Panc1 (cell line): Measurements from ENCODE around the gene LTO1. TPM values are rescaled to one million over a fixed set of nuclear protein-coding genes. Genes with fewer than 3 reads are reported as not detected.

Experiments used
- ATAC-seq: fragments of 200-7000 bp; cut with Tn5 transposase; 2 replicates; pipeline ENCODE4 v1.9.1; 2020; ENCODE audit warnings: mild to moderate bottlenecking, moderate library complexity
- BruUV-seq: library from RNA; stranded (reverse); fragments of 400-500 nt; replicated peaks from 2 replicates; lab custom pipeline; 2021; lab: Mats Ljungman, UMichigan
- CTCF ChIA-PET: fragments of 300-600 bp; sonication (Branson Sonifier 250); formaldehyde crosslinking; loops from one replicate; lab custom pipeline; 2022; ENCODE audit warnings: antibody characterized with exemption; lab: Charles Lee
- POLR2A ChIA-PET: fragments of 300-600 bp; sonication (Branson Sonifier 250); formaldehyde crosslinking; loops from one replicate; lab custom pipeline; 2022; ENCODE audit warnings: antibody characterized with exemption; lab: Charles Lee
- DNase-seq: peaks from one replicate; pipeline ENCODE4 v3.0.0-alpha.2; 2010; ENCODE audit warnings: low read depth, low spot score
- H3K27ac ChIP-seq: 2 replicates; pipeline ENCODE4 v1.5.1; 2011; ENCODE audit warnings: mild to moderate bottlenecking, low read length, inconsistent platforms
- H3K27me3 ChIP-seq: fragments of 200-500 bp; sonication (Bioruptor generic); 2 replicates; pipeline ENCODE4 v1.6.0; 2014; ENCODE audit warnings: low read length, inconsistent platforms; ENCODE audit not compliant: control insufficient read depth, insufficient read depth
- H3K36me3 ChIP-seq: fragments of 200-500 bp; sonication (Bioruptor generic); 2 replicates; pipeline ENCODE4 v1.5.1; 2014; ENCODE audit warnings: inconsistent platforms, mild to moderate bottlenecking, low read length, moderate library complexity; ENCODE audit not compliant: control insufficient read depth, insufficient read depth
- H3K4me1 ChIP-seq: 2 replicates; pipeline ENCODE4 v1.5.1; 2011; ENCODE audit warnings: inconsistent platforms, mild to moderate bottlenecking, low read length, moderate library complexity; ENCODE audit not compliant: control insufficient read depth, insufficient read depth
- H3K4me3 ChIP-seq, 2 experiments: 2 replicates each; pipeline ENCODE4 v1.5.1; 2011 to 2012; ENCODE audit warnings: low read depth in 2 of 2, low read length in 2 of 2, mild to moderate bottlenecking in 2 of 2, inconsistent platforms in 1 of 2, moderate library complexity in 1 of 2
- H3K9me3 ChIP-seq: fragments of 200-500 bp; sonication (Bioruptor generic); 2 replicates; pipeline ENCODE4 v1.5.1; 2014; ENCODE audit warnings: low read depth, mild to moderate bottlenecking, inconsistent platforms, low read length, moderate library complexity; ENCODE audit not compliant: control insufficient read depth, insufficient read depth
- CTCF ChIP-seq: fragments of 450-650 bp; IDR thresholded peaks from 2 replicates; pipeline ENCODE4 v1.5.1; 2017; ENCODE audit warnings: mild to moderate bottlenecking
- POLR2AphosphoS5 ChIP-seq: IDR thresholded peaks from 2 replicates; pipeline ENCODE4 v1.6.1; 2012; ENCODE audit warnings: mild to moderate bottlenecking, low read depth, low read length, moderate library complexity
- REST ChIP-seq, 2 experiments: IDR thresholded peaks; 2 replicates each; pipeline ENCODE4 v1.6.1; 2011 to 2012; ENCODE audit warnings: low read depth in 2 of 2, control low read depth in 1 of 2, low read length in 1 of 2, mild to moderate bottlenecking in 1 of 2, moderate library complexity in 1 of 2; ENCODE audit not compliant: insufficient read depth in 1 of 2
- SIN3A ChIP-seq: IDR thresholded peaks from 2 replicates; pipeline ENCODE4 v1.6.1; 2012; ENCODE audit warnings: low read depth, mild to moderate bottlenecking, low read length, moderate library complexity, borderline replicate concordance; ENCODE audit not compliant: insufficient read depth
- TCF7L2 ChIP-seq: IDR thresholded peaks from 2 replicates; pipeline ENCODE4 v1.6.1; 2011; ENCODE audit warnings: mild to moderate bottlenecking, low read depth, low read length, inconsistent platforms
- in situ Hi-C: cut with HindIII; loops from 2 replicates; pipeline ENCODE4 v1.10.0; 2016; ENCODE audit warnings: low sequenced_read_pairs, low pct_unique_long_range_greater_than_20kb
- intact Hi-C: fragments of 100-400 bp; cut with micrococcal nuclease; formaldehyde crosslinking; loops from one replicate; pipeline ENCODE4 v1.10.0; 2022; ENCODE audit not compliant: unreplicated experiment
- total RNA-seq: library from RNA; stranded (reverse); gene quantifications from one replicate; pipeline ENCODE4 v1.2.1, GENCODE V29; 2021; ENCODE audit not compliant: unreplicated experiment

The LTO1 gene
- total RNA-seq, 1 experiment from 2014 or later: 28.7 TPM

DNA sequence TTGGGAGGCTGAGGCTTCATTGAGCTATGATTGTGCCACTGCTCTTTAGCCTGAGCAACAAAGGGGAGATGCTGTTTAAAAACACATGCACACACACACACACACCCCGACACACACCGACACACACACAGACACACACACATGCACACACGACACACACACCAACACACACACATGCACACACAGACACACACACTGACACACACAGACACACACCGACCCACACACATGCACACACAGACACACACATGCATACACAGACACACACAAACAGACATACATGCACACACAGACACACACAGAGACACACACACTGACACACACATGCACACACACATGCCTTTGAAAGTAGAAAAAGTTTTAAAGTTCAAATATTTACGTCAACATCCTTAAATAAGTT, 5.5 kb upstream of the LTO1 start:
- Histone ChIP-seq H3K36me3 (no peaks in the 10 kb centered on the region), H3K4me3 (no peak overlapping the region), H3K4me1 (no peaks in the 10 kb centered on the region), H3K9me3 (no peaks in the 10 kb centered on the region), H3K27me3 (no peaks in the 10 kb centered on the region), H3K27ac (no peak overlapping the region)
- ATAC-seq: no peak
- ChIA-PET CTCF (no interaction called here), POLR2A (no interaction called here)
- DNase-seq: no peak
- intact Hi-C loops: no loop called here
- BruUV-seq: no TSS peak
- in situ Hi-C loops: no loop called here
- TF ChIP-seq CTCF (no peak), POLR2AphosphoS5 (no peak), SIN3A (no peak), TCF7L2 (no peak), REST (IDR thresholded peaks at IDR 0.05; ENCODE audit: insufficient read depth in 1 of 2, low read depth in 2 of 2, low read length in 1 of 2) (no peak)

DNA sequence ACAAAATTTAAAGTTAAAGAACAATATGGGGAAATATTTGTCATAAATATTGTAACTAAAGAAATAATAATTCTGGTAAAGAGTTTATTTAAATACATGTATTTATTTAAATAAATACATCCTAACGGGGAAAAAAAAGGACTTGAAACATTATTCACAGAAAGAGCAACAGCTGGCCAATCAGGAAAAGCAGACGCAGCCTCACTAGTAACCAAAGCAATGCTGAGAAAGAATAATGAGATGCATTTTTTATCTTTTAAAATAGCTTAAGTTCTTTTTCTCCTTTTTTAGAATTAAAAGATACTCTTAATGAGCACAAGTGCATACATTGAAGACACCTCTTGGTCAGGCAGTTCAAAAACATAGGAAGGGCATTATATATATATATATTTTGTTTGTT, 2.6 kb upstream of the LTO1 start:
- CTCF ChIA-PET: no interaction called here
- Histone ChIP-seq H3K4me1 (peaks cover 4% of the 10 kb centered on the region; the same call in 1 of the 2 replicates), H3K9me3 (no peaks in the 10 kb centered on the region), H3K27ac (no peak overlapping the region), H3K27me3 (no peaks in the 10 kb centered on the region), H3K36me3 (no peaks in the 10 kb centered on the region; the same call in 1 of the 2 replicates), H3K4me3 (no peak overlapping the region)
- POLR2A ChIA-PET: no interaction called here
- no peak for DNase-seq
- in situ Hi-C loops (no loop called here), intact Hi-C loops (loop anchor here (10.0 kb wide), 1 partner anchor 573 kb away; no protein-coding TSS in a partner anchor)
- ATAC-seq: no peak
- TF ChIP-seq CTCF (no peak), SIN3A (no peak), TCF7L2 (no peak), REST (IDR thresholded peaks at IDR 0.05; ENCODE audit: insufficient read depth in 1 of 2, low read depth in 2 of 2, low read length in 1 of 2) (no peak), POLR2AphosphoS5 (no peak)
- BruUV-seq: no TSS peak
